CD4-positive, alpha-beta T cell (primary cell): Measurements from ENCODE around the gene TGIF2. TPM values are rescaled to one million over a fixed set of nuclear protein-coding genes. Genes with fewer than 3 reads are reported as not detected.
A peak's percentile ranks its signal among the peaks of the same experiment; 100 is the strongest.

Source experiments
- ATAC-seq: fragments of 200-7000 bp; cut with Tn5 transposase; one replicate; pipeline ENCODE4 v1.10.0; 2022; ENCODE audit warnings: mild to moderate bottlenecking; ENCODE audit not compliant: poor library complexity
- CTCF ChIA-PET: fragments of 350-600 bp; sonication (Branson Sonifier 250); formaldehyde crosslinking; loops from one replicate; lab custom pipeline; 2021; ENCODE audit warnings: antibody characterized with exemption, inconsistent platforms; lab: Charles Lee
- POLR2A ChIA-PET: fragments of 350-600 bp; sonication (Branson Sonifier 250); formaldehyde crosslinking; loops from one replicate; lab custom pipeline; 2021; ENCODE audit warnings: antibody characterized with exemption, inconsistent platforms; lab: Charles Lee
- DNase-seq, 14 experiments: peaks; one replicate each; pipeline ENCODE4 v3.0.0-alpha.2; 2013 to 2020; ENCODE audit warnings: mixed read lengths in 2 of 14
- H3K27ac ChIP-seq, 2 donors: one replicate each; pipeline versions ENCODE4 v1.5.1 to v1.7.0; 2013; ENCODE audit warnings: low read length in 2 of 2, low read depth in 1 of 2, mild to moderate bottlenecking in 1 of 2
- H3K27me3 ChIP-seq, 2 experiments: 1 replicate in 1 of 2; 2 replicates in 1 of 2; pipeline versions ENCODE4 v1.6.1 to v1.7.0; 2013; ENCODE audit warnings: low read length in 2 of 2, control low read depth in 1 of 2, mild to moderate bottlenecking in 1 of 2, moderate library complexity in 1 of 2; ENCODE audit not compliant: insufficient read depth in 2 of 2, control insufficient read depth in 1 of 2
- H3K36me3 ChIP-seq: one replicate; pipeline ENCODE4 v1.6.1; 2013; ENCODE audit warnings: low read length, control low read depth; ENCODE audit not compliant: insufficient read depth
- H3K4me1 ChIP-seq: one replicate; pipeline ENCODE4 v1.6.1; 2013; ENCODE audit warnings: low read length, control low read depth; ENCODE audit not compliant: insufficient read depth
- H3K4me3 ChIP-seq: one replicate; pipeline ENCODE4 v1.5.1; 2013; ENCODE audit warnings: mild to moderate bottlenecking, low read length, moderate library complexity
- H3K9me3 ChIP-seq, 2 experiments: 1 replicate in 1 of 2; 2 replicates in 1 of 2; pipeline versions ENCODE4 v1.6.1 to v1.7.0; 2013; ENCODE audit warnings: low read length in 2 of 2, mild to moderate bottlenecking in 2 of 2, control low read depth in 1 of 2, moderate library complexity in 1 of 2; ENCODE audit not compliant: control insufficient read depth in 1 of 2, insufficient read depth in 1 of 2
- H3K27ac Mint-ChIP-seq: one replicate; pipeline ENCODE4 v1.8.0; 2020; ENCODE audit warnings: mixed read lengths
- H3K27me3 Mint-ChIP-seq: one replicate; pipeline ENCODE4 v1.8.0; 2021; ENCODE audit warnings: mixed read lengths
- H3K36me3 Mint-ChIP-seq: one replicate; pipeline ENCODE4 v1.8.0; 2021; ENCODE audit warnings: low read depth, mixed read lengths
- H3K4me1 Mint-ChIP-seq: one replicate; pipeline ENCODE4 v1.8.0; 2021; ENCODE audit warnings: low read depth, mixed read lengths
- H3K4me3 Mint-ChIP-seq: one replicate; pipeline ENCODE4 v1.8.0; 2020; ENCODE audit warnings: mild to moderate bottlenecking, mixed read lengths
- H3K9me3 Mint-ChIP-seq: one replicate; pipeline ENCODE4 v1.8.0; 2020; ENCODE audit warnings: mixed read lengths
- CTCF ChIP-seq: fragments of 200-600 bp; IDR thresholded peaks from one replicate; pipeline ENCODE4 v1.8.0; 2022; ENCODE audit warnings: antibody characterized with exemption, mild to moderate bottlenecking
- intact Hi-C, 2 experiments: fragments of 100-400 bp; cut with DNase I in 1 of 2; cut with micrococcal nuclease in 1 of 2; formaldehyde crosslinking; loops; one replicate each; pipeline versions ENCODE4 v1.15.1 to v1.9.0; 2023 to 2025; cut with DNase I, micrococcal nuclease
- total RNA-seq, 174 experiments: library from RNA in 2 of 174; stranded (reverse) in 2 of 174; gene quantifications; one replicate each; pipeline ENCODE4 v1.2.3 and lab custom pipeline; 2021 to 2026

Gene TGIF2
- total RNA-seq, 2 experiments from 2014 or later = 29.2 to 34.5 TPM

- Mint-ChIP-seq H3K9me3 (no peaks in the 10 kb centered on the region), H3K4me3 (no peak overlapping the region), H3K4me1 (peaks cover 29% of the 10 kb centered on the region), H3K36me3 (peaks cover 17% of the 10 kb centered on the region), H3K27me3 (no peaks in the 10 kb centered on the region), H3K27ac (peak overlapping the region; percentile 15)
- no peak for DNase-seq
- Histone ChIP-seq H3K27me3 (no peaks in the 10 kb centered on the region), H3K9me3 (no peaks in the 10 kb centered on the region), H3K27ac (no peak overlapping the region), H3K4me1 (peaks cover 24% of the 10 kb centered on the region), H3K4me3 (no peak overlapping the region), H3K36me3 (no peaks in the 10 kb centered on the region)
- ChIA-PET POLR2A (interaction anchor here (0.6 kb wide), 1 partner anchor 131 kb away, joined by 3 read pairs; no protein-coding TSS in a partner anchor), CTCF (interaction anchor here (1.6 kb wide), 1 partner anchor 11 kb away, joined by 4 read pairs; no protein-coding TSS in a partner anchor)
- no peak for TF ChIP-seq CTCF
- no peak for ATAC-seq
- intact Hi-C loops = no loop called here
Observed at GRCh38 chr20:36601540-36601939, 28.1 kb downstream of the TGIF2 start.

DNA sequence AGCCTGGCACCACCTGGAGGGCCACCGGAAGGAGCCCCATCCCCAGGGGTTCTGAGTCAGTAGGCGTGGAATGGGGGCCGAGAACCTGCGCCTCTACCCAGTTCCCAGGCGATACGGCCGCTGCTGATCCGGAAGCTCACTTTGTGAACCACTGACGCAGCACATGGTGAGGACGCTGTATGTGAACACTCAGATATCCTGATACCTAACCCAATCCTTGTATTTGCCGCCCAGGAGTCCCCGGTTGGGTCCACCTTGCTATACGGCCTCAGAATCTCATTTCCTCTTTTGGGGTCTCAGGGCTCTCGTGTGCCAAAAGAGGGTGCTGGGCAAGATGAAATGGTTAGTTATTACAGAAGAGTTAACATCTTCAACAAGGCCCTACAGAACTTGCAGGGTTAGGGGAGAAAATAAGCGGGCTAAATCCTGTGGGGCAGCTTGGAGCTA lies 31.6 kb downstream of the TGIF2 start:
- Histone ChIP-seq H3K36me3 (peaks cover 23% of the 10 kb centered on the region), H3K4me3 (peak overlapping the region; percentile 100), H3K27ac (peak overlapping the region; percentile 93 to 97), H3K4me1 (peaks cover 37% of the 10 kb centered on the region), H3K9me3 (no peaks in the 10 kb centered on the region), H3K27me3 (no peaks in the 10 kb centered on the region)
- Mint-ChIP-seq H3K9me3 (no peaks in the 10 kb centered on the region), H3K27ac (peak overlapping the region; percentile 97), H3K27me3 (no peaks in the 10 kb centered on the region), H3K36me3 (peaks cover 45% of the 10 kb centered on the region), H3K4me3 (peak overlapping the region; percentile 98), H3K4me1 (peaks cover 38% of the 10 kb centered on the region)
- DNase-seq (peak in 13 of 14 experiments; percentile 22 to 82 (median 38)), ATAC-seq (peak; percentile 35)
- ChIA-PET CTCF (interaction anchor here (1.0 to 4.0 kb wide), 15 partner anchors 11 to 169 kb away, joined by 3 to 68 read pairs (median 6); partner anchors contain the start of genes DSN1, NDRG3, SLA2 and TGIF2), POLR2A (interaction anchor here (0.6 to 4.4 kb wide), 25 partner anchors 9 to 651 kb away, joined by 3 to 121 read pairs (median 7); partner anchors contain the start of genes DSN1, SCAND1, SLA2 and TGIF2)
- no peak for TF ChIP-seq CTCF
- intact Hi-C loops = loop anchor here (1.0 to 5.0 kb wide), 7 partner anchors 10 to 167 kb away; partner anchors contain the start of genes DSN1 (in 2 of the 2) and TGIF2 (in 2 of the 2)

- H3K27ac Mint-ChIP-seq = peak within 1 kb of the TSS; percentile 97
Observed at GRCh38 chr20:36605399-36606157, 32.2 kb downstream of the TGIF2 start, which contains the start of gene RAB5IF. TSS of gene RAB5IF (plus strand) at chr20:36605779. CDS start at chr20:36605952, 173 bp downstream.

More at GRCh38 chr20:36605399-36606157, 32.2 kb downstream of the TGIF2 start, which contains the start of gene RAB5IF:
- H3K27me3 ChIP-seq = no peaks in the 10 kb centered on the region
- Mint-ChIP-seq H3K9me3 (no peaks in the 10 kb centered on the region), H3K36me3 (peaks cover 51% of the 10 kb centered on the region), H3K4me1 (peaks cover 35% of the 10 kb centered on the region), H3K4me3 (peak within 1 kb of the TSS; percentile 98), H3K27me3 (no peaks in the 10 kb centered on the region)
- ChIA-PET CTCF (interaction anchor here (0.8 to 4.0 kb wide), 17 partner anchors 12 to 168 kb away, joined by 3 to 68 read pairs (median 6); partner anchors contain the start of genes DSN1, NDRG3, SLA2 and TGIF2), POLR2A (interaction anchor here (0.8 to 4.4 kb wide), 26 partner anchors 10 to 652 kb away, joined by 3 to 121 read pairs (median 6); partner anchors contain the start of genes AAR2, DSN1, SCAND1 and SLA2)
- H3K27ac ChIP-seq = peak within 1 kb of the TSS; percentile 93 to 97
- peak; percentile 95 for TF ChIP-seq CTCF
- ATAC-seq (peak; percentile 89), DNase-seq (peak; percentile 97 to 100 (median 99))
- intact Hi-C loops = loop anchor here (1.0 to 5.0 kb wide), 8 partner anchors 10 to 167 kb away; partner anchors contain the start of genes DSN1 (in 2 of the 2), TGIF2 (in 2 of the 2) and NDRG3 (in 1 of the 2)
- peak within 1 kb of the TSS; percentile 100 for H3K4me3 ChIP-seq
- no peaks in the 10 kb centered on the region for H3K9me3 ChIP-seq
- H3K36me3 ChIP-seq = peaks cover 23% of the 10 kb centered on the region
- peaks cover 37% of the 10 kb centered on the region for H3K4me1 ChIP-seq
